GM10248 (cell line): ENCODE results near the gene CD244.

ENCODE experiments used
- CTCF ChIA-PET: fragments of 300-600 bp; sonication (Branson Sonifier 250); formaldehyde crosslinking; extraction: SDS; loops from one replicate; lab custom pipeline; 2021; ENCODE audit warnings: antibody characterized with exemption; lab: Yijun Ruan, JAX
- POLR2A ChIA-PET: fragments of 350-650 bp; sonication (Branson Sonifier 250); formaldehyde crosslinking; extraction: SDS; loops from one replicate; lab custom pipeline; 2020; ENCODE audit warnings: antibody characterized with exemption; lab: Yijun Ruan, JAX
- DNase-seq: peaks from one replicate; pipeline ENCODE4 v3.0.0; 2012; ENCODE audit errors: extremely low spot score
- TF ChIP-seq, protein P1 (sequence below): IDR thresholded peaks from 2 replicates; pipeline ENCODE4 v1.5.1; 2012; ENCODE audit warnings: mild to moderate bottlenecking, low read depth; ENCODE audit errors: extremely low read depth, missing control alignments, control extremely low read depth

CD244 gene

DNA sequence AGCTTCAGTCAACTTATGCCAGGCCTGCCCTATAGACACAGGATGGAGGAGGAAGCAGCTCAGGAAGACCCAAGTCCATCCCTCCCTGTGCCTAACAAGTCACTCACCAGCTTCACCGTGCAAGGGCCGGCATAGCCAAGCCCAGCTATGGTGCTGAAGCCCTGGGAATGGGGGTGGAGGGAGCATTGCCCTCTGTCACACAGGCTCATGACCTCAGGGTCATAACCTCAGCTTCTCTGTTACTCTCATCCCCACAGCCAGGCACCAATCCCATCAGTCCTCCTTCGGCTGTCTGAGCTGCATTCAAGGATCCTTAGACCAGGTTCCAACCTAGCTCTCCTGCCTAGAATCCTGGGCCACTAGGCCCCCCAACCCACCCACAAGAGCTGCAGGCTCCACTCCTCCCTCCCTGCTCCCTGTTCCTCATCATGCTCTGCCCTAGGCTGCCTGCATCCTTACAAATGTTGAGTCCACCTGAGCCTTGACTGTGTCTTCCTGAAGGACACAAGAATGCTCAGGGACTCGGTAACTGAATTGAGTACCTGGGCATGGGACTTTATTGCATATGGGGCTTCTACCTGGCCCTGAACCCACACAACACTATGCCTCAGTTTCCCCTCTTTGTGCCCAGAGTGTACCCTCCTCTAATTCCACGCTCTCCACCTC, 1.7 kb downstream of the CD244 start:
- ChIA-PET CTCF (interaction anchor here (0.7 to 4.6 kb wide), 4 partner anchors 22 to 93 kb away, joined by 3 to 38 read pairs (median 12); no protein-coding TSS in a partner anchor), POLR2A (no interaction called here)
- TF ChIP-seq, protein P1, sequence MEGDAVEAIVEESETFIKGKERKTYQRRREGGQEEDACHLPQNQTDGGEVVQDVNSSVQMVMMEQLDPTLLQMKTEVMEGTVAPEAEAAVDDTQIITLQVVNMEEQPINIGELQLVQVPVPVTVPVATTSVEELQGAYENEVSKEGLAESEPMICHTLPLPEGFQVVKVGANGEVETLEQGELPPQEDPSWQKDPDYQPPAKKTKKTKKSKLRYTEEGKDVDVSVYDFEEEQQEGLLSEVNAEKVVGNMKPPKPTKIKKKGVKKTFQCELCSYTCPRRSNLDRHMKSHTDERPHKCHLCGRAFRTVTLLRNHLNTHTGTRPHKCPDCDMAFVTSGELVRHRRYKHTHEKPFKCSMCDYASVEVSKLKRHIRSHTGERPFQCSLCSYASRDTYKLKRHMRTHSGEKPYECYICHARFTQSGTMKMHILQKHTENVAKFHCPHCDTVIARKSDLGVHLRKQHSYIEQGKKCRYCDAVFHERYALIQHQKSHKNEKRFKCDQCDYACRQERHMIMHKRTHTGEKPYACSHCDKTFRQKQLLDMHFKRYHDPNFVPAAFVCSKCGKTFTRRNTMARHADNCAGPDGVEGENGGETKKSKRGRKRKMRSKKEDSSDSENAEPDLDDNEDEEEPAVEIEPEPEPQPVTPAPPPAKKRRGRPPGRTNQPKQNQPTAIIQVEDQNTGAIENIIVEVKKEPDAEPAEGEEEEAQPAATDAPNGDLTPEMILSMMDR: no peak
- DNase-seq: no peak

DNA sequence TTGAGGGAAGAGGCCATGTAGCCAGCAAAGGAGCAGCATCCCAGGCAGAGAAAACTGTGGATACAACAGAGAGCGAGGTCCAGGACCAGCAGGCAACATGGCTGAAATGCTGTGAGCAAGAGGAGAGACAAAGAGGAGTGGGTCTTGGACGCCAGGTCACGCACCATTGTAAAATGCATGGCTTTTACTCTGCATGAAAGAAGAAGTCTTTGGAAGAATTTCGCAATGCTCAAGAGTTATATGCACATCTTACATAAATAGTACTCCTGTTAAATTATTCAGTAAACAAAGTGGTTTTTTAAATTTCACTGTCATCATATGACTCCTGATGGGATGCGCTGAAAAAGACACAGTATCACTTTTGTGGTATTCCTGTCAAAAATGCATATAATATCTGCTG, 3.5 kb downstream of the CD244 start:
- POLR2A ChIA-PET: no interaction called here
- TF ChIP-seq, protein P1: no peak
- DNase-seq: no peak
- CTCF ChIA-PET: interaction anchor here (0.9 kb wide), 1 partner anchor 11 kb away, joined by 3 read pairs; no protein-coding TSS in a partner anchor

- TF ChIP-seq, protein P1: no peak
- ChIA-PET POLR2A (no interaction called here), CTCF (interaction anchor here (0.9 to 1.9 kb wide), 4 partner anchors 11 to 433 kb away, joined by 3 to 6 read pairs (median 4); no protein-coding TSS in a partner anchor)
- DNase-seq: no peak
These were observed 4.2 kb downstream of the CD244 start for GRCh38 chr1:160858507-160858906.

DNA sequence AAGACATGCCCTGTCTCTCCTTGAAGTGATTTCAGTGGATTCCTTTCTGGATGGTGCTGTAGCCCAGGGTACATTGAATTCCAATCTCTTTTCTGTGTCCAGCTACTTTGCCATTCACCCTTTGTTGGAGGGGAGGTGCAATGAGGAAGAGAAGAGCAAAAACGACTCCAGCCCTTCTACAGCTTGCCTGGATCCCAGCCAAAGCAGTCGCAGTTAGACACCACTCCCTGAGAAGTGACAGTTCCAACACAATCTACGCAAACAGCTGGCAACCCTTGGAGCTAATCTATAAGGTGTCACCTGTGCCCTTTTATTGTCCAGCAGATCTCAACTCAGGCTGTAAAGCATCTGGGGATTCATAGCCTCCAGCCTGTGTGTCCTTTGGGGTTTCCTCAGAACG, 4.6 kb downstream of the CD244 start:
- CTCF ChIA-PET: interaction anchor here (0.9 to 1.9 kb wide), 5 partner anchors 10 to 434 kb away, joined by 3 to 6 read pairs (median 3); no protein-coding TSS in a partner anchor
- POLR2A ChIA-PET: no interaction called here
- TF ChIP-seq, protein P1: no peak
- no peak for DNase-seq

DNA sequence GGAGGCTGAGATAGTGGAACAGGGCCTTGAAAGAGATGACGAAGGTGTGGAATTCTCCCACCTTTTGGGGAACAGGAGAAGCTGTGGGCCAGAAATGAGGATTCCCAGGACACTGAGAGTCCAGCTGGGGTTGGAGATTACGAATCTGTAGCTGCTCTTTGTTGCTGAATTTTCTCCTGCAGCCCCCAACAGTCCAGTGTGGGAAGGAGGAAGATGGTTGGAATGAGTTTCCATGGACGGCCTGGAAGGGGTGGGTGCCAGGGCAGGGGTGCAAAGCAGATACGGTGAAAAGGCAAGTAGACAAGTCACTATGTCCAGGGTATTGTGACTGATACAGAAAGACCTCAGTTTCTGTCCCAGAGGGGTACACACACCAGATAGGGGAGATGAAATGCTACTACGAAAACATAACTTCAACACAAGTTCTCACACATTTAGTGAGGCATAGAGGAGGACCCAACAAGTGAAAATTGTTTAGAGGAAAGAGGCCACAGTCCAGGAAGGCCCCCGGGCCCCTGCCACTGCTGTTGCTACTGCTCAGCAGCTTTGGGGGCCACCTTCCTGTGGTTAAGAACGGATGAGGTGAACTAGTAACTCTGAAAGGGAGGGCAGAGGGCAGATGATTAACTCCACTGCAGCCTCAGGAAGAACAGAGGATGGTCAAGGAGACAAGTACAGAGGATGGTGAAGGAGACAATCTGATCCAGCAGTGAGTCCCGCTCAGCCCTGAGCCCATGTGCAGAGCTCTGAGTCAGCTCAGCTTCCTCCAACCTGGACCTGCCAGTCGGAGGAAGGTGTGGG, 7.3 kb downstream of the CD244 start:
- DNase-seq: peak; percentile 53
- ChIA-PET CTCF (interaction anchor here (0.8 to 4.0 kb wide), 11 partner anchors 10 to 180 kb away, joined by 3 to 26 read pairs (median 3); no protein-coding TSS in a partner anchor), POLR2A (no interaction called here)
- TF ChIP-seq, protein P1: no peak

DNA sequence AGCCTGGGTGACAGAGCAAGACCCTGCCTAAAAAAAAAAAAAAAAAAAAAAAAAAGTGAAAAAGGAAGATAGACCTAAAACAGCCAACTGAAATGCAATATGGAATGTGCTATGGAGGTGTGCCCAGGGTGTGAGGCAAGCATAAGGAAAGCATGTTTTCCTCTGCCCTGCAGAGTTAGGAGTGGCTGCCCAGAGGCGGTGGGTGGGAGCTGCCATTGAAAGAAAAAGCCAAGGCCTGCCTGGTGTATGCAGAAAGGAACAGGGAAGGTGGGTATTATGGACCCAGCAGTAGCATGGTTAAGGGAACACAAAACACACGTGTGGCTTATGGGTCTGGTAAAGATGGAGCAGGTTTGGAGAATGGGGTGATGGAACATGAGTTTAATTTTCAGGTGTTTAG, 8.9 kb downstream of the CD244 start:
- DNase-seq: no peak
- CTCF ChIA-PET: interaction anchor here (0.6 to 4.0 kb wide), 8 partner anchors 10 to 137 kb away, joined by 3 to 26 read pairs (median 3); partner anchors contain the start of genes CD244 and ITLN2
- POLR2A ChIA-PET: no interaction called here
- TF ChIP-seq, protein P1: no peak
